Brain microvascular endothelial cell (primary cell): Measurements from ENCODE around the gene KCNQ1.

Experiments used
- DNase-seq: peaks from one replicate; pipeline ENCODE4 v3.0.0-alpha.2; 2020
- H3K27ac ChIP-seq: fragments of 250-450 bp; sonication (Bioruptor Pico); 2 replicates; pipeline ENCODE4 v1.5.1; 2020; ENCODE audit warnings: mild to moderate bottlenecking, moderate library complexity
- H3K27me3 ChIP-seq: fragments of 250-450 bp; sonication (Bioruptor Pico); replicated peaks from 2 replicates; pipeline ENCODE4 v1.5.1; 2020; ENCODE audit warnings: mild to moderate bottlenecking
- H3K36me3 ChIP-seq: fragments of 250-450 bp; sonication (Bioruptor Pico); replicated peaks from 2 replicates; pipeline ENCODE4 v1.5.1; 2020; ENCODE audit warnings: mild to moderate bottlenecking
- H3K4me3 ChIP-seq: 2 replicates; pipeline ENCODE4 v1.5.1; 2011; ENCODE audit warnings: low read depth, mild to moderate bottlenecking, control low read depth, low read length, moderate library complexity
- CTCF ChIP-seq: IDR thresholded peaks from 2 replicates; pipeline ENCODE4 v1.5.1; 2011; ENCODE audit warnings: low read depth, mild to moderate bottlenecking, moderate library complexity, low read length, control low read depth, inconsistent platforms; ENCODE audit errors: missing control alignments
- in situ Hi-C: cut with HindIII; loops from 2 replicates; pipeline ENCODE4 v1.10.0; 2017; ENCODE audit warnings: low sequenced_read_pairs, low pct_ligation_motif_present

Gene KCNQ1

GRCh38 chr11:2732261-2732939, 287.6 kb downstream of the KCNQ1 start:
- Histone ChIP-seq H3K36me3 (no peaks in the 10 kb centered on the region), H3K27ac (no peak overlapping the region), H3K27me3 (peaks cover 3% of the 10 kb centered on the region), H3K4me3 (no peak overlapping the region)
- DNase-seq: no peak
- in situ Hi-C loops: no loop called here
- TF ChIP-seq CTCF: no peak

GRCh38 chr11:2732940-2733628, 288.3 kb downstream of the KCNQ1 start:
- Histone ChIP-seq H3K27me3 (no peaks in the 10 kb centered on the region), H3K27ac (no peak overlapping the region), H3K4me3 (no peak overlapping the region), H3K36me3 (no peaks in the 10 kb centered on the region)
- in situ Hi-C loops: no loop called here
- no peak for DNase-seq
- TF ChIP-seq CTCF: no peak

GRCh38 chr11:2734181-2735052, 289.6 kb downstream of the KCNQ1 start:
- in situ Hi-C loops: no loop called here
- Histone ChIP-seq H3K27me3 (no peaks in the 10 kb centered on the region), H3K4me3 (no peak overlapping the region), H3K27ac (no peak overlapping the region), H3K36me3 (no peaks in the 10 kb centered on the region)
- DNase-seq: no peak
- no peak for TF ChIP-seq CTCF

GRCh38 chr11:2735053-2735589, 290.3 kb downstream of the KCNQ1 start:
- H3K27ac ChIP-seq: no peak overlapping the region
- no peaks in the 10 kb centered on the region for H3K36me3 ChIP-seq
- TF ChIP-seq CTCF: no peak
- no peak overlapping the region for H3K4me3 ChIP-seq
- in situ Hi-C loops: no loop called here
- H3K27me3 ChIP-seq: no peaks in the 10 kb centered on the region
- DNase-seq: no peak

- Histone ChIP-seq H3K4me3 (no peak overlapping the region), H3K36me3 (no peaks in the 10 kb centered on the region), H3K27ac (no peak overlapping the region), H3K27me3 (no peaks in the 10 kb centered on the region)
- in situ Hi-C loops: no loop called here
- TF ChIP-seq CTCF: no peak
- no peak for DNase-seq
Observed at GRCh38 chr11:2736577-2737225, 291.9 kb downstream of the KCNQ1 start.
